Activated T-cell treated with anti-CD3 and anti-CD28 coated beads, Interleukin-2, amount 50 U/mL, for 72 hours (primary cell): ENCODE data around the gene AFF2. TPM values are rescaled to one million over a fixed set of nuclear protein-coding genes. Genes with fewer than 3 reads are reported as not detected.

ENCODE experiments used
- ATAC-seq, 2 donors: fragments of 150-1000 bp; cut with Tn5 transposase; replicated peaks in 1 of 2; 2 replicates each; pipeline ENCODE4 v1.10.0; 2021; ENCODE audit warnings: moderate library complexity in 2 of 2, mild to moderate bottlenecking in 1 of 2
- DNase-seq, 2 donors: peaks; one replicate each; pipeline ENCODE4 v3.0.0; 2021 to 2022; ENCODE audit warnings: mixed read lengths in 1 of 2
- H3K27ac Mint-ChIP-seq: one replicate; pipeline ENCODE4 v1.8.0; 2022; ENCODE audit warnings: mild to moderate bottlenecking, moderate library complexity, mixed read lengths
- H3K27me3 Mint-ChIP-seq: one replicate; pipeline ENCODE4 v1.8.0; 2022; ENCODE audit warnings: low read depth, mixed read lengths
- H3K36me3 Mint-ChIP-seq, 2 donors: one replicate each; pipeline ENCODE4 v1.8.0; 2022; ENCODE audit warnings: mixed read lengths in 2 of 2, mild to moderate bottlenecking in 1 of 2; ENCODE audit not compliant: insufficient read depth in 2 of 2
- H3K4me1 Mint-ChIP-seq: one replicate; pipeline ENCODE4 v1.8.0; 2022; ENCODE audit warnings: low read depth, mixed read lengths
- H3K4me3 Mint-ChIP-seq, 2 donors: one replicate each; pipeline ENCODE4 v1.8.0; 2022; ENCODE audit warnings: mild to moderate bottlenecking in 2 of 2, mixed read lengths in 2 of 2, moderate library complexity in 2 of 2
- H3K9me3 Mint-ChIP-seq, 2 donors: one replicate each; pipeline ENCODE4 v1.8.0; 2022; ENCODE audit warnings: mixed read lengths in 2 of 2
- total RNA-seq, 2 donors: library from RNA; stranded (reverse); gene quantifications; one replicate each; pipeline ENCODE4 v1.2.3, GENCODE V29; 2022

Gene AFF2
- total RNA-seq, 2 donors from 2014 or later: 1.4 to 2.8 TPM

- Mint-ChIP-seq H3K27me3 (no peaks in the 10 kb centered on the region), H3K27ac (no peak overlapping the region), H3K9me3 (peaks cover 7 to 17% of the 10 kb centered on the region in 2 donors), H3K4me3 (no peak overlapping the region), H3K4me1 (no peaks in the 10 kb centered on the region), H3K36me3 (peaks cover 0 to 6% of the 10 kb centered on the region in 2 donors)
- no peak for DNase-seq
- no peak for ATAC-seq
Observed at GRCh38 chrX:149022485-149022884, 522.1 kb downstream of the AFF2 start.

GRCh38 chrX:149032449-149032848, 532.0 kb downstream of the AFF2 start:
- no peak overlapping the region for H3K27ac Mint-ChIP-seq
- H3K4me3 Mint-ChIP-seq: no peak overlapping the region
- DNase-seq (no peak), ATAC-seq (no peak)
- H3K27me3 Mint-ChIP-seq: no peaks in the 10 kb centered on the region
- H3K4me1 Mint-ChIP-seq: no peaks in the 10 kb centered on the region
- H3K36me3 Mint-ChIP-seq: no peaks in the 10 kb centered on the region
- H3K9me3 Mint-ChIP-seq: no peaks in the 10 kb centered on the region

DNA sequence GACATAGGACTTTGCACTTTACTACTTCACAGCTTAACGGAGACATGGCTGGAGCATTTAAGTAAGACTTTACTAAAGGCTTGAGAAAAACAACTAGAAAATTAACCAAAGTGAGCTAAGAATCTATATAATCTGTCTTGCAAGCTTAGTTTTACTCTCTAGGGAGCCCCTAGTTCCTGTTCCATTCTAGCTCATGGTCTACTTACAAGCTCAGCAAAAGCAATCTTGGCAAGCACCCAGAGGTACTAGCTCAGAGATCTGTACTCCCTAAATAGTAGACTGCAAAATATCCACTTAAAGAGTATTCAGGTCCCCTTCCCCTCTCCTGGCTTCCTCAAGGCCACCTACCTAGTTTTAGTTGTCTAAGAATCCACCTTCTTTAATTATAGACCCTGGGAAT, 535.7 kb downstream of the AFF2 start:
- H3K27ac Mint-ChIP-seq: no peak overlapping the region
- H3K36me3 Mint-ChIP-seq: no peaks in the 10 kb centered on the region
- DNase-seq: no peak

DNA sequence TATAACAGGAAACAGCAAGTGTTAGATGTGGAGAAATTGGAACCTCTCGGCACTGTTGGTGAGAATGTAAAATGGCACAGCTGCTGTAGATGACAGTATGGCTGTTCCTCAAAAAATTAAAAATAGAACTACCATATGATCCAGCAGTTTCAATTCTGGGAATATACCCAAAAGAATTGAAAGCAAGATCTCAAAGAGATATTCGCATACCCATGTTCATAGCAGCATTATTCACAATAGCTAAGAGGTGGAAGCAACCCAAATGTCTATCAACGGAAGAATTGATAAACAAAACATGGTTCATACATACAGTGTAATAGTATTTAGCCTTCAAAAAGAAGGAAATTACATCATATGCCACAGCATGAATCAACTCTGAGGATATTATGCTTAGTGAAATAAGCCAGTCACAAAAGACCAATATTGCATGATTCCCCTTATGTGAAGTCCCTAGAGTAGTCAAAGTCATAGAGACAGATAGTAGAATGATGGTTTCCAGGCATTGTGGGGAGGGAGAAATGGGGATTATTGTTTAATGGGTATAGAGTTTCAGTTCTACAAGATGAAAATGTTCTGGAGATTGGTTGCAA, 537.0 kb downstream of the AFF2 start:
- ATAC-seq (no peak), DNase-seq (no peak)
- Mint-ChIP-seq H3K36me3 (no peaks in the 10 kb centered on the region), H3K27ac (no peak overlapping the region), H3K9me3 (no peaks in the 10 kb centered on the region), H3K27me3 (peaks cover 5% of the 10 kb centered on the region), H3K4me3 (no peak overlapping the region), H3K4me1 (no peaks in the 10 kb centered on the region)

More for the DNA sequence above, 535.7 kb downstream of the AFF2 start:
- no peak for ATAC-seq
- no peaks in the 10 kb centered on the region for H3K27me3 Mint-ChIP-seq
- H3K9me3 Mint-ChIP-seq: no peaks in the 10 kb centered on the region
- no peak overlapping the region for H3K4me3 Mint-ChIP-seq
- H3K4me1 Mint-ChIP-seq: no peaks in the 10 kb centered on the region

DNA sequence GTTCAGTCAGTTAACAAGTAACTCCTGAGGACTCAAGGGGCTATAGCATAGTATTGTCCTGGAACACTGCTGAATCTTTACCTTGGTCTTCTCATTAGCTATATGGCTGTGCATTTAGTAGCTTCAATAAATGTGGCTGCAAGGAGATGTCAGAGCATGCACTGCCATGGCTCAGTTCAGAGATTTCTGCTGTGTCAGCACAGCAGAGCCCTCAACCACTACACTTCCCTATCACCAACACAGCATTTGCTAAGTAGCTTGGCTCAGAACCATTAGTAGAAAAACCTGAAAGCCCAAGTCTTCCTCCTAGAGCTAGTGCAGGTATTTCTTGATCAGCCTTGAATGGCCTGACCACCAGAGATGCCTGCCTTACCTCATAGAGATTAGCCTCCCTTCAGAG, 538.6 kb downstream of the AFF2 start:
- H3K36me3 Mint-ChIP-seq: no peaks in the 10 kb centered on the region

GRCh38 chrX:149040873-149041535, 540.6 kb downstream of the AFF2 start:
- no peaks in the 10 kb centered on the region for H3K9me3 Mint-ChIP-seq
- DNase-seq (no peak), ATAC-seq (no peak)
- H3K27ac Mint-ChIP-seq: no peak overlapping the region
- H3K36me3 Mint-ChIP-seq: no peaks in the 10 kb centered on the region
- H3K4me1 Mint-ChIP-seq: no peaks in the 10 kb centered on the region
- no peak overlapping the region for H3K4me3 Mint-ChIP-seq
- peaks cover 5% of the 10 kb centered on the region for H3K27me3 Mint-ChIP-seq

More for the DNA sequence above, 538.6 kb downstream of the AFF2 start:
- DNase-seq: no peak
- H3K27ac Mint-ChIP-seq: no peak overlapping the region
- H3K4me3 Mint-ChIP-seq: no peak overlapping the region
- no peak for ATAC-seq
- peaks cover 5% of the 10 kb centered on the region for H3K27me3 Mint-ChIP-seq
- H3K9me3 Mint-ChIP-seq: no peaks in the 10 kb centered on the region
- H3K4me1 Mint-ChIP-seq: no peaks in the 10 kb centered on the region

GRCh38 chrX:149043401-149043800, 543.0 kb downstream of the AFF2 start:
- Mint-ChIP-seq H3K9me3 (no peaks in the 10 kb centered on the region), H3K4me1 (no peaks in the 10 kb centered on the region), H3K4me3 (no peak overlapping the region), H3K36me3 (no peaks in the 10 kb centered on the region), H3K27me3 (peaks cover 10% of the 10 kb centered on the region), H3K27ac (no peak overlapping the region)
- no peak for DNase-seq
- no peak for ATAC-seq

GRCh38 chrX:149044471-149044870, 544.1 kb downstream of the AFF2 start:
- Mint-ChIP-seq H3K4me1 (no peaks in the 10 kb centered on the region), H3K27me3 (peaks cover 10% of the 10 kb centered on the region), H3K36me3 (no peaks in the 10 kb centered on the region), H3K4me3 (no peak overlapping the region), H3K9me3 (no peaks in the 10 kb centered on the region), H3K27ac (no peak overlapping the region)
- ATAC-seq (no peak), DNase-seq (no peak)

DNA sequence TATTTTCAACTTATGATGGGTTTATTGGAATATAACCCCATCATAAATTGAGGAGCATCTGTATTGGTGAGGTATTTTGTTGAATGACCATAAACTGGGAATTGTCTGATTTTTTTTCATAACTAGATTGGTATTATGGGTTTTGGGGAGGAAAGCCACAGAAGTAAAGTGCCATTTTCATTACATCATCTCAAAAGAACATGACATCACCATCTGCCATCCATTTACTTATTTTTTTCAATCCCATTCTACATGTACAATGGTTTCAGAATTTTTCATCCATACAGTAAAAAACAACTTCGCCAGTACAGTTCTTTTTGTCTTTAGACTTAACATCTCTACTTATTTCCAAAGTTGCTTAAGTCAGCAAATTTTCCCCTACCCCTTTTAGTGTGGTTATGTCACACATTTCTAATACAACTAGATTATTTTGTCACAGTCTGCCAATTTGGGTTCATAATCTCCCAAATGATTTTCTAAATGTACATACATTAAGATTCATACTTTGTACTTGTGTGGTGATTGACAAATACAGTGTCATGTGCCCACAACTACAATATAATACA, 545.3 kb downstream of the AFF2 start:
- Mint-ChIP-seq H3K27me3 (peaks cover 10% of the 10 kb centered on the region), H3K4me3 (no peak overlapping the region), H3K9me3 (no peaks in the 10 kb centered on the region), H3K36me3 (no peaks in the 10 kb centered on the region), H3K4me1 (no peaks in the 10 kb centered on the region), H3K27ac (no peak overlapping the region)
- no peak for ATAC-seq
- DNase-seq: no peak
